DND-41 (cell line): ENCODE data around the gene FHOD1.

ENCODE experiments used
- ATAC-seq: fragments of 200-7000 bp; cut with Tn5 transposase; 3 replicates; pipeline ENCODE4 v1.9.1; 2021; ENCODE audit warnings: low read depth; ENCODE audit not compliant: insufficient read depth
- DNase-seq: peaks from one replicate; pipeline ENCODE4 v3.0.0-alpha.2; 2020
- H2AFZ ChIP-seq: 2 replicates; pipeline ENCODE4 v1.6.0; 2012; ENCODE audit warnings: low read depth, low read length
- H3K27ac ChIP-seq: 2 replicates; pipeline ENCODE4 v1.5.1; 2012; ENCODE audit warnings: low read length, inconsistent platforms
- H3K27me3 ChIP-seq: fragments of 200-600 bp; sonication (generic); 2 replicates; pipeline ENCODE4 v1.6.0; 2012; ENCODE audit warnings: low read length, mild to moderate bottlenecking, inconsistent platforms; ENCODE audit not compliant: insufficient read depth, poor library complexity
- H3K36me3 ChIP-seq: 2 replicates; pipeline ENCODE4 v1.5.1; 2012; ENCODE audit warnings: low read length, inconsistent platforms; ENCODE audit not compliant: insufficient read depth
- H3K4me1 ChIP-seq: 2 replicates; pipeline ENCODE4 v1.5.1; 2012; ENCODE audit warnings: mild to moderate bottlenecking, low read length; ENCODE audit not compliant: insufficient read depth
- H3K4me2 ChIP-seq: 2 replicates; pipeline ENCODE4 v1.6.0; 2012; ENCODE audit warnings: mild to moderate bottlenecking, moderate library complexity, low read length, inconsistent platforms; ENCODE audit not compliant: insufficient read depth
- H3K4me3 ChIP-seq, 2 experiments: fragments of 200-600 bp in 1 of 2; shearing (Covaris generic) in 1 of 2; 2 replicates each; pipeline ENCODE4 v1.5.1; 2012 to 2016; ENCODE audit warnings: inconsistent platforms in 2 of 2, low read length in 2 of 2, mild to moderate bottlenecking in 2 of 2, low read depth in 1 of 2, moderate library complexity in 1 of 2
- H3K79me2 ChIP-seq: 2 replicates; pipeline ENCODE4 v1.6.0; 2012; ENCODE audit warnings: low read length, inconsistent platforms; ENCODE audit not compliant: insufficient read depth
- H3K9ac ChIP-seq: 2 replicates; pipeline ENCODE4 v1.6.0; 2012; ENCODE audit warnings: low read depth, mild to moderate bottlenecking, inconsistent platforms, low read length, moderate library complexity
- H3K9me3 ChIP-seq: 2 replicates; pipeline ENCODE4 v1.5.1; 2012; ENCODE audit warnings: low read length, moderate library complexity, mild to moderate bottlenecking, inconsistent platforms; ENCODE audit not compliant: insufficient read depth, severe bottlenecking
- H4K20me1 ChIP-seq: 2 replicates; pipeline ENCODE4 v1.6.0; 2012; ENCODE audit warnings: low read length; ENCODE audit not compliant: insufficient read depth
- EZH2 ChIP-seq: IDR thresholded peaks from 3 replicates; pipeline ENCODE4 v1.6.1; 2012; ENCODE audit warnings: borderline replicate concordance, low read depth, mild to moderate bottlenecking, moderate library complexity, low read length, inconsistent platforms; ENCODE audit not compliant: severe bottlenecking
- TF ChIP-seq, protein P1 (sequence below): IDR thresholded peaks from 2 replicates; pipeline ENCODE4 v1.5.1; 2012; ENCODE audit warnings: borderline replicate concordance, low read length, moderate library complexity, mild to moderate bottlenecking; ENCODE audit not compliant: poor library complexity, severe bottlenecking; ENCODE audit errors: extremely low read depth

Gene FHOD1

DNA sequence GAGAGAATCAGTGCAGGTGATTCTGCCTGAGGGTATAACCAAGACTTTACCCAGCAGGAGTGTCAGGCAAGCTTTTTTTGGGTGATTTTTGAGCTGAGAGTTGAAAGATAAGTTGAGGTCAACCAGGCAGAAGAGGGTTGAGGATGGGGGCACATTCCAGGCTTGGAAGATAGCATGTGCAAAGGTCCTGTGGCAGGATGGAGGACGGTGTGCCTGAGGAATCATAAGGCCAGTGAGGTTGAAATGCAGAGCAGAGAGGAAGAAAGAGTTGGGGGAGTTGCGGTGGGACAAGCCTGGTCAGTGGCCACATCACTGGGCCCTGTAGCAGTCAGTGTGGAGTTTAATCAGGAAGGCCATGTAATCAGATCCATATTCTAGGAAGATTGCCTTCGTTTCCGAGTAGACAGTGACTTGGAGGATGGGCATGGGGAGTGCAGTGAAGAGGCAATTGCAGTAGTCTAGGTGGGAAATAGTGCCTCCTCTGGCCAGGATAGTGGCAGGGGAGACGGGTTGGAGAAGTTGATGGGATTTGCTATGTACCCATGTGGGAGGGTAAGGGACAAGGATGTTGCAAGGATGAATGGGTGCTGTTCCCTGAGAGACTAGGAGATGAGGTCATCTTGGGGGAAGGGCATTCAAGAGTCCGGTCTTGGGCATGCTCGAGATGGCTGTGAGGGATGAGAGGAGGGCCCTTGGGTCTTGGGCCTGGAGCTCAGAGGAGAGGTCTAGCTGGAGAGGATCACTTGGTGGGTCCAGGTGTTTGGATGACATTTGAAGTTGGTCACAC is 36.0 kb upstream of the FHOD1 start:
- H3K4me2 ChIP-seq: no peak overlapping the region

DNA sequence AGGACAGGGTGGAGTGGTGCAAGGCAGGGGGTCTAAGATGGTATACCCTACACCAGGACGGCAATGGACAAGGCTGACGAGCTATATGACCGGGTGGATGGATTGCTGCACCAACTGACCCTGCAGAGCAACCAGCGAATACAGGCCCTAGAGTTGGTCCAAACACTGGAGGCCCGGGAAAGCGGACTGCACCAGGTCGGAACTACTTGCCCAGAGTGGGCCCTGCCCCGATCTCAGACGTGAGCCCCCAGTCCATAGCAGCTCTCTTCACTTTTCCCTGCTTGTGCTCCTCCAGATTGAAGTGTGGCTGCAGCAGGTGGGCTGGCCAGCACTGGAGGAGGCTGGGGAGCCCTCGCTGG is 35.1 kb upstream of the FHOD1 start:
- no peaks in the 10 kb centered on the region for H3K36me3 ChIP-seq

More for the DNA sequence above, 36.0 kb upstream of the FHOD1 start:
- no peak for ATAC-seq
- no peak for DNase-seq
- Histone ChIP-seq H3K4me3 (no peak overlapping the region), H3K36me3 (no peaks in the 10 kb centered on the region), H4K20me1 (no peaks in the 10 kb centered on the region; the same call in 1 of the 2 replicates), H3K27ac (no peak overlapping the region), H3K27me3 (no peaks in the 10 kb centered on the region), H3K9ac (no peak overlapping the region), H3K4me1 (no peaks in the 10 kb centered on the region), H3K79me2 (no peaks in the 10 kb centered on the region), H3K9me3 (no peaks in the 10 kb centered on the region), H2AFZ (no peak overlapping the region)
- TF ChIP-seq, protein P1, sequence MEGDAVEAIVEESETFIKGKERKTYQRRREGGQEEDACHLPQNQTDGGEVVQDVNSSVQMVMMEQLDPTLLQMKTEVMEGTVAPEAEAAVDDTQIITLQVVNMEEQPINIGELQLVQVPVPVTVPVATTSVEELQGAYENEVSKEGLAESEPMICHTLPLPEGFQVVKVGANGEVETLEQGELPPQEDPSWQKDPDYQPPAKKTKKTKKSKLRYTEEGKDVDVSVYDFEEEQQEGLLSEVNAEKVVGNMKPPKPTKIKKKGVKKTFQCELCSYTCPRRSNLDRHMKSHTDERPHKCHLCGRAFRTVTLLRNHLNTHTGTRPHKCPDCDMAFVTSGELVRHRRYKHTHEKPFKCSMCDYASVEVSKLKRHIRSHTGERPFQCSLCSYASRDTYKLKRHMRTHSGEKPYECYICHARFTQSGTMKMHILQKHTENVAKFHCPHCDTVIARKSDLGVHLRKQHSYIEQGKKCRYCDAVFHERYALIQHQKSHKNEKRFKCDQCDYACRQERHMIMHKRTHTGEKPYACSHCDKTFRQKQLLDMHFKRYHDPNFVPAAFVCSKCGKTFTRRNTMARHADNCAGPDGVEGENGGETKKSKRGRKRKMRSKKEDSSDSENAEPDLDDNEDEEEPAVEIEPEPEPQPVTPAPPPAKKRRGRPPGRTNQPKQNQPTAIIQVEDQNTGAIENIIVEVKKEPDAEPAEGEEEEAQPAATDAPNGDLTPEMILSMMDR: peak; percentile 23
- no peak for TF ChIP-seq EZH2

DNA sequence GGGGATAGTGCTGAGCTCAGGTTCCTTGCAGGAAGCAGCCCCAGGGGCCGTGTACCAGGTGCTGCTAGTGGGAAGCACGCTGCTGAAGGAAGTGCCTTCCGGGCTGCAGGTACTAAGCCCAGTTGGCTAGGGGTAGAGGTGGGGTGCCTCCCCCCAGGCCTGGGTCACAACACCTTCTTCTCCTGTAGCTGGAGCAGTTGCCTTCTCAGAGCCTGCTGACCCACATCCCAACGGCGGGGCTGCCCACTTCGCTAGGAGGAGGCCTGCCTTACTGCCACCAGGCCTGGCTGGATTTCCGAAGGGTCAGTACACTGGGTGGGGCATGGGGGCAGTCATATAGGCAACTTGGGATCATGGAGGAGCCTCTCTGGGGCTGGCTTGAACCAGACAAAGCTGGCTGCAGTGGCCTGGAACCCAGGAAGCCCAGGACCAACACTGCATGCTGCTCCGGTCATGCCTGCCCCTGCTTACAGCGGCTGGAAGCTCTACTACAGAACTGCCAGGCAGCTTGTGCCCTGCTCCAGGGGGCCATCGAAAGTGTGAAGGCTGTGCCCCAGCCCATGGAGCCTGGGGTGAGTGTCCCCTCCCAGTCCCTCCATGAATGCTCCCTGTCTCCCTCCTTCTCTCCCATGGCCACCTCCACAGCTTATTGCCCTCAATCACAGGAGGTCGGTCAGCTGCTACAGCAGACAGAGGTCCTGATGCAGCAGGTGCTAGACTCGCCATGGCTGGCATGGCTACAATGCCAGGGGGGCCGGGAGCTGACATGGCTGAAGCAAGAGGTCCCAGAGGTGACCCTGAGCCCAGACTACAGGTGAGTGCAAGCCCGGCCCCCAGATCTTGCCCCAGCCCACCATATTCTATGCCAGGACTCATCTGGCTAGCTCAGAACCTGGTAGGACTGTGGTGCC is 34.5 kb upstream of the FHOD1 start:
- Histone ChIP-seq H2AFZ (no peak overlapping the region), H3K27me3 (no peaks in the 10 kb centered on the region), H3K4me2 (no peak overlapping the region), H3K4me3 (no peak overlapping the region), H3K79me2 (no peaks in the 10 kb centered on the region), H3K9ac (no peak overlapping the region), H3K27ac (no peak overlapping the region), H3K4me1 (no peaks in the 10 kb centered on the region), H4K20me1 (no peaks in the 10 kb centered on the region), H3K36me3 (no peaks in the 10 kb centered on the region), H3K9me3 (no peaks in the 10 kb centered on the region)
- DNase-seq (no peak), ATAC-seq (no peak)
- TF ChIP-seq EZH2: no peak
- TF ChIP-seq, protein P1: no peak

More for the DNA sequence above, 35.1 kb upstream of the FHOD1 start:
- Histone ChIP-seq H2AFZ (no peak overlapping the region), H3K79me2 (no peaks in the 10 kb centered on the region), H3K4me3 (no peak overlapping the region), H3K4me1 (no peaks in the 10 kb centered on the region), H4K20me1 (no peaks in the 10 kb centered on the region), H3K9ac (no peak overlapping the region), H3K4me2 (no peak overlapping the region), H3K27me3 (no peaks in the 10 kb centered on the region), H3K9me3 (no peaks in the 10 kb centered on the region), H3K27ac (no peak overlapping the region)
- no peak for DNase-seq
- TF ChIP-seq, protein P1: no peak
- TF ChIP-seq EZH2: no peak
- no peak for ATAC-seq
